Neural cell (in vitro differentiated cells): ENCODE measurements around the gene FCER2. TPM values are rescaled to one million over a fixed set of nuclear protein-coding genes. Genes with fewer than 3 reads are reported as not detected.

ENCODE experiments used
- H2AFZ ChIP-seq: fragments of 200-600, 300-800 bp; sonication (generic), shearing (Covaris generic); 2 replicates; pipeline ENCODE4 v1.6.0; 2014; ENCODE audit warnings: low read depth, mild to moderate bottlenecking, antibody characterized with exemption, low read length, moderate library complexity
- H3F3A ChIP-seq: fragments of 200-600 bp; shearing (Covaris generic); 2 replicates; pipeline ENCODE4 v1.6.1; 2016; ENCODE audit warnings: mild to moderate bottlenecking, moderate library complexity, mixed read lengths, antibody characterized with exemption, low read length; ENCODE audit not compliant: insufficient read depth, poor library complexity, severe bottlenecking
- H3K27ac ChIP-seq: fragments of 200-600, 300-800 bp; sonication (generic), shearing (Covaris generic); 2 replicates; pipeline ENCODE4 v1.5.1; 2014; ENCODE audit warnings: mild to moderate bottlenecking, low read length, moderate library complexity
- H3K27me3 ChIP-seq: fragments of 300-800, 200-600 bp; sonication (generic), shearing (Covaris generic); 2 replicates; pipeline ENCODE4 v1.6.0; 2014; ENCODE audit warnings: mild to moderate bottlenecking, low read depth, low read length, moderate library complexity; ENCODE audit not compliant: insufficient read depth
- H3K36me3 ChIP-seq: fragments of 300-800, 200-600 bp; sonication (generic), shearing (Covaris generic); 2 replicates; pipeline ENCODE4 v1.5.1; 2014; ENCODE audit warnings: mild to moderate bottlenecking, antibody characterized with exemption, low read length, moderate library complexity; ENCODE audit not compliant: insufficient read depth
- H3K4me2 ChIP-seq: fragments of 300-800, 200-600 bp; sonication (generic), shearing (Covaris generic); 2 replicates; pipeline ENCODE4 v1.6.0; 2014; ENCODE audit warnings: mild to moderate bottlenecking, low read length
- H3K4me3 ChIP-seq: fragments of 300-800, 200-600 bp; sonication (generic), shearing (Covaris generic); 2 replicates; pipeline ENCODE4 v1.5.1; 2014; ENCODE audit warnings: mild to moderate bottlenecking, low read length, moderate library complexity
- H3K79me2 ChIP-seq: fragments of 200-600 bp; shearing (Covaris generic); replicated peaks from 2 replicates; pipeline ENCODE4 v1.6.0; 2014; ENCODE audit warnings: mild to moderate bottlenecking, low read length, moderate library complexity; ENCODE audit not compliant: insufficient read depth
- H3K9ac ChIP-seq: fragments of 300-800, 200-600 bp; sonication (generic), shearing (Covaris generic); 2 replicates; pipeline ENCODE4 v1.6.1; 2016; ENCODE audit warnings: mild to moderate bottlenecking, low read length, mixed read lengths
- H3K9me2 ChIP-seq: fragments of 200-600 bp; shearing (Covaris generic); 2 replicates; pipeline ENCODE4 v1.6.1; 2016; ENCODE audit warnings: mild to moderate bottlenecking, low read length, mixed read lengths; ENCODE audit not compliant: insufficient read depth
- H3K9me3 ChIP-seq: fragments of 200-600, 300-800 bp; sonication (generic), shearing (Covaris generic); 2 replicates; pipeline ENCODE4 v1.6.1; 2016; ENCODE audit warnings: mild to moderate bottlenecking, mixed run types, low read length, moderate library complexity, mixed read lengths
- H4K20me1 ChIP-seq: fragments of 200-600 bp; shearing (Covaris generic); 2 replicates; pipeline ENCODE4 v1.6.1; 2016; ENCODE audit warnings: mild to moderate bottlenecking, mixed run types; ENCODE audit not compliant: insufficient read depth
- CTCF ChIP-seq: fragments of 450-650 bp; IDR thresholded peaks from 2 replicates; pipeline ENCODE4 v1.5.1; 2014; ENCODE audit warnings: antibody characterized with exemption, mild to moderate bottlenecking, moderate library complexity; ENCODE audit not compliant: poor library complexity, severe bottlenecking
- EP300 ChIP-seq: fragments of 450-650 bp; conservative IDR thresholded peaks from 2 replicates; pipeline ENCODE4 v1.6.1; 2014; ENCODE audit warnings: antibody characterized with exemption, mild to moderate bottlenecking, moderate library complexity; ENCODE audit not compliant: poor library complexity, severe bottlenecking
- EZH2 ChIP-seq: fragments of 200-600, 300-800 bp; shearing (Covaris generic), sonication (generic); IDR thresholded peaks from 2 replicates; pipeline ENCODE4 v1.6.1; 2014; ENCODE audit warnings: antibody characterized with exemption, low read length, borderline replicate concordance, mild to moderate bottlenecking; ENCODE audit not compliant: insufficient read depth, poor library complexity, severe bottlenecking
- MXI1 ChIP-seq: fragments of 450-650 bp; conservative IDR thresholded peaks from 2 replicates; pipeline ENCODE4 v1.6.1; 2014; ENCODE audit warnings: antibody characterized with exemption, mild to moderate bottlenecking; ENCODE audit not compliant: poor library complexity, severe bottlenecking
- POLR2AphosphoS5 ChIP-seq: IDR thresholded peaks from 2 replicates; pipeline ENCODE4 v1.6.1; 2012
- RAD21 ChIP-seq: fragments of 450-650 bp; conservative IDR thresholded peaks from 2 replicates; pipeline ENCODE4 v1.6.1; 2014; ENCODE audit warnings: antibody characterized with exemption, mild to moderate bottlenecking, moderate library complexity
- REST ChIP-seq: IDR thresholded peaks from 2 replicates; pipeline ENCODE4 v1.6.1; 2012; ENCODE audit warnings: borderline replicate concordance
- SMC3 ChIP-seq: fragments of 450-650 bp; conservative IDR thresholded peaks from 2 replicates; pipeline ENCODE4 v1.6.1; 2014; ENCODE audit warnings: antibody characterized with exemption, mild to moderate bottlenecking, moderate library complexity; ENCODE audit not compliant: poor library complexity
- TAF1 ChIP-seq: IDR thresholded peaks from 2 replicates; pipeline ENCODE4 v1.6.1; 2012; ENCODE audit warnings: low read depth
- polyA plus RNA-seq: library from polyadenylated mRNA; depleted of rRNA; stranded (reverse); fragments of >200 nt; gene quantifications from 2 replicates; pipeline ENCODE4 v1.2.3, GENCODE V29; 2014

FCER2 gene
- polyA plus RNA-seq, 1 donor from 2014 or later = not detected

GRCh38 chr19:7725791-7726190 lies 23.9 kb upstream of the FCER2 start:
- Histone ChIP-seq H3K36me3 (no peaks in the 10 kb centered on the region), H3K27ac (no peak overlapping the region), H3K79me2 (no peaks in the 10 kb centered on the region), H3K9me3 (no peaks in the 10 kb centered on the region), H3F3A (no peaks in the 10 kb centered on the region), H3K4me3 (no peak overlapping the region), H3K9ac (no peak overlapping the region), H2AFZ (no peak overlapping the region), H3K4me2 (no peak overlapping the region), H3K9me2 (no peaks in the 10 kb centered on the region), H4K20me1 (no peaks in the 10 kb centered on the region), H3K27me3 (peaks cover 34% of the 10 kb centered on the region)
- TF ChIP-seq EZH2 (no peak), MXI1 (no peak), POLR2AphosphoS5 (no peak), TAF1 (no peak), CTCF (no peak), EP300 (no peak)

- no peak for TF ChIP-seq TAF1
- TF ChIP-seq REST = no peak
- no peak for TF ChIP-seq EP300
- TF ChIP-seq POLR2AphosphoS5 = no peak
- TF ChIP-seq SMC3 = no peak
- H3K27ac ChIP-seq = no peak overlapping the region
- no peaks in the 10 kb centered on the region for H4K20me1 ChIP-seq
- H2AFZ ChIP-seq = no peak overlapping the region
- H3K4me3 ChIP-seq = no peak overlapping the region
- H3K4me2 ChIP-seq = no peak overlapping the region
- H3K36me3 ChIP-seq = no peaks in the 10 kb centered on the region
- H3K9ac ChIP-seq = no peak overlapping the region
- no peaks in the 10 kb centered on the region for H3K9me2 ChIP-seq
- no peaks in the 10 kb centered on the region for H3K79me2 ChIP-seq
- no peaks in the 10 kb centered on the region for H3K9me3 ChIP-seq
- H3F3A ChIP-seq = no peaks in the 10 kb centered on the region
- H3K27me3 ChIP-seq = no peaks in the 10 kb centered on the region
These were observed 20.3 kb upstream of the FCER2 start for GRCh38 chr19:7722231-7722651.

- no peak overlapping the region for H3K9ac ChIP-seq
- no peaks in the 10 kb centered on the region for H3F3A ChIP-seq
- H2AFZ ChIP-seq = no peak overlapping the region
- H3K27ac ChIP-seq = no peak overlapping the region
- no peaks in the 10 kb centered on the region for H3K9me2 ChIP-seq
- H3K36me3 ChIP-seq = no peaks in the 10 kb centered on the region
- no peak overlapping the region for H3K4me3 ChIP-seq
- H3K4me2 ChIP-seq = no peak overlapping the region
- H3K27me3 ChIP-seq = no peaks in the 10 kb centered on the region
- no peaks in the 10 kb centered on the region for H4K20me1 ChIP-seq
- no peaks in the 10 kb centered on the region for H3K79me2 ChIP-seq
- H3K9me3 ChIP-seq = no peaks in the 10 kb centered on the region
- no peak for TF ChIP-seq REST
- no peak for TF ChIP-seq MXI1
- TF ChIP-seq TAF1 = no peak
- TF ChIP-seq RAD21 = no peak
- TF ChIP-seq EP300 = no peak
- TF ChIP-seq EZH2 = no peak
- TF ChIP-seq POLR2AphosphoS5 = no peak
- no peak for TF ChIP-seq SMC3
- TF ChIP-seq CTCF = no peak
These were observed 18.4 kb upstream of the FCER2 start for GRCh38 chr19:7720351-7720750.
